Endodermal cell (in vitro differentiated cells): Measurements from ENCODE around the gene BPIFB4. TPM values are rescaled to one million over a fixed set of nuclear protein-coding genes. Genes with fewer than 3 reads are reported as not detected.

Experiments
- DNase-seq: peaks from one replicate; pipeline ENCODE4 v3.0.0-alpha.2; 2017
- H3K27ac ChIP-seq: 2 replicates; pipeline ENCODE4 v1.5.1; 2013; ENCODE audit warnings: mild to moderate bottlenecking, low read depth, low read length, moderate library complexity
- H3K27me3 ChIP-seq: 2 replicates; pipeline ENCODE4 v1.6.1; 2013; ENCODE audit warnings: mild to moderate bottlenecking, low read length, moderate library complexity; ENCODE audit not compliant: insufficient read depth, control insufficient read depth, poor library complexity, severe bottlenecking
- H3K36me3 ChIP-seq: 2 replicates; pipeline ENCODE4 v1.7.0; 2013; ENCODE audit warnings: mild to moderate bottlenecking, low read length, moderate library complexity; ENCODE audit not compliant: control insufficient read depth, insufficient read depth
- H3K4me1 ChIP-seq: one replicate; pipeline ENCODE4 v1.7.0; 2013; ENCODE audit warnings: low read length; ENCODE audit not compliant: control insufficient read depth, insufficient read depth
- H3K4me3 ChIP-seq: 2 replicates; pipeline ENCODE4 v1.5.1; 2013; ENCODE audit warnings: mild to moderate bottlenecking, low read length, moderate library complexity
- H3K9ac ChIP-seq: 2 replicates; pipeline ENCODE4 v1.6.1; 2013; ENCODE audit warnings: mild to moderate bottlenecking, low read length, moderate library complexity; ENCODE audit not compliant: poor library complexity, severe bottlenecking; ENCODE audit errors: extremely low read depth
- H3K9me3 ChIP-seq: 2 replicates; pipeline ENCODE4 v1.6.1; 2013; ENCODE audit warnings: mild to moderate bottlenecking, low read length, moderate library complexity; ENCODE audit not compliant: control insufficient read depth
- H3K27ac Mint-ChIP-seq: 2 replicates; pipeline ENCODE4 v1.8.0; 2020; ENCODE audit warnings: mixed read lengths
- H3K27me3 Mint-ChIP-seq: 2 replicates; pipeline ENCODE4 v1.8.0; 2021; ENCODE audit warnings: mild to moderate bottlenecking, mixed read lengths; ENCODE audit not compliant: insufficient read depth
- H3K36me3 Mint-ChIP-seq: 2 replicates; pipeline ENCODE4 v1.8.0; 2020; ENCODE audit warnings: low read depth, mixed read lengths
- H3K4me1 Mint-ChIP-seq: 2 replicates; pipeline ENCODE4 v1.8.0; 2020; ENCODE audit warnings: mixed read lengths
- H3K4me3 Mint-ChIP-seq: 2 replicates; pipeline ENCODE4 v1.8.0; 2020; ENCODE audit warnings: mild to moderate bottlenecking, moderate library complexity, mixed read lengths
- H3K9me3 Mint-ChIP-seq: 2 replicates; pipeline ENCODE4 v1.8.0; 2020; ENCODE audit warnings: mild to moderate bottlenecking, mixed read lengths
- CTCF ChIP-seq: fragments of 200-600 bp; sonication (generic); conservative IDR thresholded peaks from 2 replicates; pipeline ENCODE4 v1.5.0; 2021; ENCODE audit warnings: antibody characterized with exemption, mild to moderate bottlenecking
- WGBS, 2 experiments: methylation state at CpG; one replicate each; pipeline versions ENCODE4 v1.1.5 to v1.1.7; 2013; ENCODE audit warnings: missing lambda C conversion rate in 2 of 2, mixed read lengths in 1 of 2; ENCODE audit not compliant: insufficient coverage in 1 of 2, insufficient read length in 1 of 2; 5-methylcytosine and 5-hydroxymethylcytosine counted together
- total RNA-seq, 2 donors: library from RNA; stranded (reverse); fragmentation: NEBNext Ultra II Directional in 1 of 2; extraction: Animal tissue kit (Norgen Biotek cat#: 25700) in 1 of 2; gene quantifications; 2 replicates in 1 of 2; 3 replicates in 1 of 2; pipeline ENCODE4 v1.2.1, GENCODE V29; 2021

Gene BPIFB4
- total RNA-seq, 2 donors from 2014 or later, result 0.22 TPM; not detected in 1

DNA sequence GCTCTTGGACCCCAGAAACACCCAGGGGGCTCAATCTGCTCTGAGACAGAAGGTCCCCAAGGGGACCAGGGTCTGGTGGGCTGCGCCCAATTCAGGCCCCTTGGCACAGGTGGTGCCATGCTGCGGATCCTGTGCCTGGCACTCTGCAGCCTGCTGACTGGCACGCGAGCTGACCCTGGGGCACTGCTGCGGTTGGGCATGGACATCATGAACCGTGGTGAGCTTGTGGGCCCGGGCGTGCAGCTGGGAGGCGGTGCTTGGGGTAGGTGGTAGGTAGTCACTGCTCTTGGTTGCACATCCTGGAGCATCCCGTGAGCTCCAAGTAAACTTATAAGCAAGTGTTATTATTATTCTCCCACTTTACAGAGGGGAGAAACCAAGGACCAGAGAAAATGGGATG is 47.9 kb upstream of the BPIFB4 start, which contains the start of gene BPIFB6:
TSS of gene BPIFB6 (plus strand) at position 118 of the 400 bp plus-strand sequence. CDS start at position 118, 0 bp downstream.
- Histone ChIP-seq H3K9me3 (no peaks in the 10 kb centered on the region), H3K27ac (no peak within 1 kb of the TSS), H3K4me1 (no peaks in the 10 kb centered on the region), H3K27me3 (no peaks in the 10 kb centered on the region), H3K36me3 (no peaks in the 10 kb centered on the region), H3K9ac (no peak within 1 kb of the TSS), H3K4me3 (no peak within 1 kb of the TSS)
- H3K4me1 Mint-ChIP-seq, result no peaks in the 10 kb centered on the region
- no peaks in the 10 kb centered on the region for H3K9me3 Mint-ChIP-seq
- no peak for DNase-seq
- peaks cover 11% of the 10 kb centered on the region for H3K27me3 Mint-ChIP-seq
- H3K27ac Mint-ChIP-seq, result peak within 1 kb of the TSS; percentile 31
- H3K4me3 Mint-ChIP-seq, result no peak within 1 kb of the TSS
- no peak for TF ChIP-seq CTCF
- 90 to 96% methylated on average over 6 to 9 of the region's 10 CpGs for WGBS, 2 experiments
- H3K36me3 Mint-ChIP-seq, result no peaks in the 10 kb centered on the region

DNA sequence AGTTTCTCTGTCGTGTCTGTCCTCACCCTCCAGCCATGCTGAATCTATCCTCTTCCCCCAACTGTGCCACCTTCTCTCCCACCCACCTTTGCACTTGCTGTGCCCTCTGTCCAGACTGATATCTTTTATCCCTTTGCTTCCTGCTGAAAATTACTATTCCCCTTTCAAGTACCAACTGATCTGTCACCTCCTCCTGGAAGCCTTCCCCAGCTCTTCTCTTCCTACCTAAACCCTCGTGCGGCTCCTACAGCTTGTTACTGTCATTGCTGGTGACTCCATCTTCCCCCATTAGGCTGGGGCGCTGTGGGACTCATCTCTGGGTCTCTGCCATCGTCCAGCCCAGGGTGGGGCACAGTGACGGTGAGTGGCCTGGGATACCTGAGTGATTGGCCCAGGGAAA is 46.9 kb upstream of the BPIFB4 start:
- Mint-ChIP-seq H3K27ac (peak overlapping the region; percentile 31), H3K9me3 (no peaks in the 10 kb centered on the region), H3K4me1 (no peaks in the 10 kb centered on the region), H3K36me3 (no peaks in the 10 kb centered on the region), H3K27me3 (peaks cover 16% of the 10 kb centered on the region), H3K4me3 (no peak overlapping the region)
- WGBS, 2 experiments, result 85 to 87% methylated on average over 4 to 6 of the region's 6 CpGs
- Histone ChIP-seq H3K4me1 (no peaks in the 10 kb centered on the region), H3K27ac (no peak overlapping the region), H3K9ac (no peak overlapping the region), H3K36me3 (no peaks in the 10 kb centered on the region), H3K9me3 (no peaks in the 10 kb centered on the region), H3K27me3 (peaks cover 8% of the 10 kb centered on the region), H3K4me3 (no peak overlapping the region)
- DNase-seq, result no peak
- TF ChIP-seq CTCF, result no peak

GRCh38 chr20:33033381-33033780 is 46.1 kb upstream of the BPIFB4 start:
- no peak for DNase-seq
- no peak overlapping the region for H3K9ac ChIP-seq
- no peaks in the 10 kb centered on the region for H3K36me3 ChIP-seq
- Mint-ChIP-seq H3K27ac (no peak overlapping the region), H3K27me3 (peaks cover 24% of the 10 kb centered on the region), H3K36me3 (no peaks in the 10 kb centered on the region), H3K4me3 (no peak overlapping the region), H3K4me1 (no peaks in the 10 kb centered on the region), H3K9me3 (no peaks in the 10 kb centered on the region)
- H3K9me3 ChIP-seq, result no peaks in the 10 kb centered on the region
- TF ChIP-seq CTCF, result no peak
- WGBS, 2 experiments, result 77 to 84% methylated on average over 5 of the region's 5 CpGs
- peaks cover 17% of the 10 kb centered on the region for H3K27me3 ChIP-seq
- H3K4me3 ChIP-seq, result no peak overlapping the region
- H3K27ac ChIP-seq, result no peak overlapping the region
- no peaks in the 10 kb centered on the region for H3K4me1 ChIP-seq
